GM12892 (cell line): ENCODE results near the gene UGT1A8.

Experiments used
- POLR2A ChIP-seq: IDR thresholded peaks from 2 replicates; pipeline ENCODE4 v1.6.1; 2011; ENCODE audit warnings: low read depth, low read length, control low read depth
- POLR2AphosphoS5 ChIP-seq: IDR thresholded peaks from 2 replicates; pipeline ENCODE4 v1.6.1; 2011; ENCODE audit warnings: low read depth, low read length, control low read depth
- TAF1 ChIP-seq: IDR thresholded peaks from 2 replicates; pipeline ENCODE4 v1.6.1; 2011; ENCODE audit warnings: low read depth, mild to moderate bottlenecking, control low read depth, low read length, borderline replicate concordance

DNA sequence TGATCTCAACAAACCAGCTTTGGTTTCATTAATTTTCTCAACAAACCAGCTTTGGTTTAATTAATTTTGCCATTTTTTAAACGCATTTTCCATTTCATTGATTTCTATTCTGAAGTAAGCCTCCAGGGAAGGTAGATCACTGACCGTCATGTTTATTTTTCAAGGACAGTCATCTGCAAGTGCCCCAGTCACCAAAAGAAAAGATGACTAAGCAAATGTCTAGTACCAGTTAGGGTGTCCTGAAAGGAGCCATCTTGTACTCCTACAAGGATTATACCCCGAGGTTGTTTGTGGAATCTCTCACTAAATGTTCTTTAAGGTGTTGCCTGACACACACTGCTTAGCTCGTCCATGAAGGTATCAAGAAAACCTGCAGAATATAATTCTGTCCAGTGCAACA is 6.1 kb upstream of the UGT1A8 start:
- TF ChIP-seq POLR2A = no peak
- TF ChIP-seq TAF1 = no peak
- TF ChIP-seq POLR2AphosphoS5 = no peak
